Left hindlimb (tissue), 1 donor: ENCODE data around the gene LSS.

ENCODE experiments used
- DNase-seq: peaks from one replicate; pipeline ENCODE4 v3.0.0-alpha.2; 2018

Gene LSS

DNA sequence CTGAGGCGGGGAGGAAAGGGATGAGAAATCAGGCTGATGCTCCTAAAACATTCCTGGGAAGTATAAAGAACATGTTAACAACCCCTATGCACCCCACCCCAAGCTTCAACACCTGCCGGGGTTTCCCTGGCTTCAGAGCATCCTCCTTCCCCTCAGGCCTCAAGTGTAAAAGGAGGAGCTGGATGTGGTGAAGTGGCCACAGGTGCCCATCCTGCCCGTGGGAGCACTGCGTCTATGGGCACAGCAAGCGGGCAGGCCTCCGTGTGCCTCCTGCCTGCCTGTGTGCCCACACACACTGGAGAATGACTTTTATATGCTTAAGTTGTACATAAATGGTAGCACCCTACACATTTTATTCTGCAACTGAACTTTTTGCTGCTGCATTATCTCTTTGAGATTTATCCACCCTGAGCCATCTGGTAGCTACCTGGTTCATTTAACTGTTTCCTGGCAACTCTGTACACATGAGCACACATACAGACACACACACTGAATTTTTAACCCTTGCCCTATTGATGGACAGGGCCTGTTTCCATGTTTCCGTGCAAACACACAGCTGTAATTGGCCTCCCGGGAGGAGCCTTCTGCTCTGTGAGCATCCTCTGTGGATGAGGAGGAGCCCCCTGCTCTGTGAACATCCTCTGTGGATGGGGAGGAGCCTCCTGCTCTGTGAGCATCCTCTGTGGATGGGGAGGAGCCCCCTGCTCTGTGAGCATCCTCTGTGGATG is 59.8 kb downstream of the LSS start:
- no peak for DNase-seq

DNA sequence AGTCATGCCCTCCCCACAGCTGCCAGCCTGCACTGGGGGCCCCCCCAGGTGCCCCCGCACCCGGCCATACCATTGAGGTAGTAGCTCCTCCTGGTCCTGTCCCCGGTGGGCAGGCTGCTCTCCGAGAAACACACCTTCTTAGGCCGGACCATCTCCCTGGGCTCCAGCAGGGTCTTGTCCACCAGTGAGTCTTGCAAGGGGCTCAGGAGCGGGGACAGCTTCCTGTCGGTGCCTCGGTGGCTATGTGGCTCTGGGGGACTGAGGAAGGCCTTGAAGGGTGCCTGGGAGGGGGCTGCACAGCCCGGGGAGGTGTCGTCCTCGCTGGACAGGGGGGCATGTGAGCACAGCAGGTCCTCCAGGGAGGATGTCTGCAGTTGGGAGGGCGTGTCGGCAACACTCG is 60.3 kb downstream of the LSS start:
- DNase-seq: no peak

DNA sequence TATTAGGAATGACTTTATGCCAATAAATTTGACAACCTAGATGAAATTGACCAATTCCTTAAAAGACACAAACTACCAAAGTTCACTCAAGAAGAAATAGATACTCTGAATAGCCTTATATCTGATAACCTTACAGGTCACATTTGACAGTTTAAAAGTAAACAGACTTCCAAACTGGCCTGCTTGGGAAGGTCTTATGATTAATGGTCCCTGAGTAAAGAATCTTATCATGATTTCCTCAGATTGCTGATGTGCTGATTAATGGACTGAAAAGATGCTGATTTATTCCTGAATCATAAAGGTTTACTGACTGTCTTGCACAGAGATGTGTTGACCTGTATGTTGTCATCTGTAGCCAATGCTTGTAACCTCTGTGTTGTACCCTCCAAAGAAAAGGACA is 63.5 kb downstream of the LSS start:
- no peak for DNase-seq

GRCh38 chr21:46163380-46163779 is 65.2 kb downstream of the LSS start:
- DNase-seq: no peak

DNA sequence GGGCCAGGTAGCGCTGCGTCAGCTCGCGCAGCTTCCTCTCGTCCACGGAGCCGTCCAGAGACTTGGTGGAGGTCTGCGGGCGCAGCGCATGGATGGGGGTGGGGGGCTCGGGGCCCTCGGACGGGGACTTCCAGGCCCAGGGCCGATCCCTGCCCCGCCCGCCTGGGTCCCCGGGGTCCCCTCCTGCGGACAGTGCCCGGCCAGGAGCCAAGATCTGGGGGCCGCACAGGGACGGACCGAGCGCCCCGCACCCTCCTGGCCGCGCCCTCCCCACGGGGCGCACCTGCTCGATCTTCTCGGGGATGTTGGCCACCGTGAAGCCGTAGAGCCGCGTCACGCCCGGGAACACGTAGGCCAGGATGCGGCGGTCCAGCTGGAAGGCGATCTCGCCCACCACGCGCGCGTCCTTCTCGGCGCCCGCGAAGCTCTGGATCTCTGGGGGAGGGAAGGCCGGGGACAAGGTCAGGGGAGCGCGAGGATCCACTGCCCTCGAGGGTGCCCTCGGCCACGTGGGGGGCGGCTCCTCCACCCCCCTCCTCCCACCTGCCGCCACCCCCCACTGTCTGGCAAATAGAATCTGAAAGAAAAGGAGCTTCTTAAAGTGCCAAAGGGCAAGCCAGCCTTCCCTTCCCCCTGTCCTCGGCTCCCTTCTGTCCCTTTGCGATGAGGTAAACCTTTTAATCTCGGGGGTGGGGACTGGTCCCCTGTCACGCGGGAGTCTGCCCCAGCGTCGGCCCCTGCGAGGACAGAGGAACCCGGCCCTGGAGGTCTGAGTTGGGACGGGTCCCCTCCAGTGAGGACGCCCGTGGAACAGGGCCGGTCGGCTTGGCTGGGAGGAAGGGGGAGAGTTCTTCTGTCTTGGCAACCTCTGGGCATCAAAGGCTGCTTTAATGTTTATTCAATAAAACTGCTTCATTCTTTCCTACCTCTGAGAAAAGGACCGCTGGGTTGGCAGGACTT is 66.7 kb downstream of the LSS start:
- DNase-seq: peak; percentile 38

GRCh38 chr21:46160907-46161632 is 67.5 kb downstream of the LSS start:
- DNase-seq: peak; percentile 24

DNA sequence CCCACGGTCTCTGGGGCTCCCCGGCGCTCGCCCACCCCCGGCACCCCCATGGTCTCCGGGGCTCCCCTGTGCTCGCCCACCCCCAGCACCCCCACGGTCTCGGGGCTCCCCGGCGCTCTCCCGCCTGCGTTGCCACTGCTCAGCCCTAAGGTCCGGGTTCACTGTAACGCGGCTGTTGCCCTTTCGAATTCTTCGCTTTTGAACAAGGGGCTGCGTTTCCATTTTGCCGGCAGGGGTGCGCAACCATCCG is 68.0 kb downstream of the LSS start:
- DNase-seq: peak; percentile 17

- DNase-seq: no peak
Measured at GRCh38 chr21:46159841-46160656, 68.5 kb downstream of the LSS start.

- DNase-seq: peak; percentile 15
Measured at GRCh38 chr21:46159390-46159789, 69.2 kb downstream of the LSS start.

DNA sequence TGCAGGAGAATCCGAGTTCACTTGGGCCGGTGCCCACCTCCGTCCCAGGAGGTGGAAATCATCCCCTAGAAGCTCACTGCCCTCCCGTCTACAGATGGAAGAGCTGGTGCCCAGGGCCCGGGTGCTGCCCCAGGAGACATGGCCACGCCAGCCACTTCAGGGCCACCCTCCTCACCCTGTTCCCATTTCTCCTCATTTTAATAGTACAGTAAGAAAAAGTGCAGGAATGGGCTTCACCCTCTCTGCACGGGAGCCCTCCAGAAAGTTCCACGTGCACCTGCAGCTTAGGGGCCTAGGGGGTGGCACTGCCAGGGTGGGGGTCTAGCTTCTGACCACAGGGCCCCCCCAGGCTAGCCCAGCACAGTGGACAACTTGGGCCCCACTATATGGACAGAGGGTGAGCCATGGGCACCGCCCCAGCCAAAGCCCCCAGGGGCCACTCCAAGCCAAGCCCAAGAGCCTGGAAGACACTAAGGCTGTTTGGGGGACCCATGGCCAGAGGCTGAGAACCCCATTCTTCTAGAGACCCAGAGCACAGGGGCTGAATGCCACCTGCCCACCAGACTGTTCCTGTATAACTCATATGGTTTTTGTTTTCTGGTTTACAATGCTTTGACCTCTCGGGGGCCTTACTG is 69.8 kb downstream of the LSS start:
- DNase-seq: no peak

GRCh38 chr21:46157987-46158451 is 70.6 kb downstream of the LSS start:
- DNase-seq: no peak

GRCh38 chr21:46157396-46157986 is 71.1 kb downstream of the LSS start:
- peak; percentile 15 for DNase-seq

GRCh38 chr21:46156678-46157077 is 71.9 kb downstream of the LSS start:
- no peak for DNase-seq

DNA sequence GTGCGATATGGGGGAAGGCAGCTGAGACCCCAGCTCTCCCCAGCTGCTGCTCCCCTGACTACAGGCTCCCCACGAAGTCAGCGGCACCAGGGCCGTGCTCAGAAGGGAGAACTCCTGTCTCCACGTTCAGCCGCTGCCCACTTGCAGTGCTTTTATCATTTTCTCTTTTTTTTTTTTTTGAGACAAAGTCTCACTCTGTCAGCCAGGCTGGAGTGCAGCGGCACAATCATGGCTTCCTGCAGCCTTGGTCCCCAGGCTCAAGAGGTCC is 72.3 kb downstream of the LSS start:
- DNase-seq: no peak

GRCh38 chr21:46155514-46156377 is 72.8 kb downstream of the LSS start, which contains the start of gene FTCD:
TSS of gene FTCD (minus strand) at chr21:46155579. CDS start at chr21:46155523, 56 bp downstream.
- DNase-seq: peak; percentile 24

DNA sequence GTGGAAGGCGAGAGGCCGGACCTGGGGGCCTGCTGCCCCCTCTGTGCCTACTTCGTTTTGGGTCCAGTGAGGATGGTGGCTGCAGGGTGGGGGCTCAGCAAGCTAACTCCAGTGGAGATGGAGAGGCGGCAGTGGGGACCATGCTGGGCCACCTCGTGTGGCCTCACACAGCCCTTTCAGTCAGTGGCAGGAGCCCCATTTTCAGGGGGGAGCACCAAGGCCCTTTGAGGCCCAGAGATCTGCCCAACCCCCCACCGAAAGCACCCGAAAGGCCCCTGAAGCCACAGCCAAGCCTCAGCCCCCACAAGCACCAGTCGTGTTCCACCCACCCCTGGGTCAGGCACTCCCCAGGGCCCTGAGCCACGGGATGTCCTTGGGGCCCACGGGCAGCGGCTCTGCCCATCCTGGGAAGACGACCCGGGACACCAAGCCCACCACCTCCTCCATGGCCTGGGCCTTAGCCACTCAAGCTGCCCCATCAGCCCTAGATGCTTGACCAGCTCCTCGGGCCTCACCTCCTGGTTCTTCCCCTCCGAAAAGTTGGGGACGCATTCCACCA is 73.5 kb downstream of the LSS start:
- DNase-seq: peak; percentile 25

GRCh38 chr21:46154155-46154954 is 74.2 kb downstream of the LSS start:
- DNase-seq: peak; percentile 30

GRCh38 chr21:46153247-46154154 is 75.1 kb downstream of the LSS start:
- DNase-seq: peak; percentile 75

DNA sequence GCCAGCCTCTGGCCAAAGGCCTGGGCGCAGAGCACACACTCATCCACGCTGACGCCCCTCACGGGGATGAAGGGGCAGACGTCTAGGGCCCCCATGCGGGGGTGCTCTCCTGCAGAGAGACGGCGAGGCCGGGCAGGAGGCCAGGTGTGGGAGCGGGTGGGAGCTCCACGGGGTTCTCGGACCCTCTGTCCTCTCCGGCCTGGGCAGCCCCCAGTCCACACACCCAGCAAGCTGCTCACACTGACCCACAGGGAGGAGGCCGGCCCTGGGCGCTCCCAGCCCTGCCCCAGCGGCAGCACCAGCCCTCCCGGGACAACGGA is 75.7 kb downstream of the LSS start:
- DNase-seq: peak; percentile 34
